Prostate gland (tissue), 2 donors: ENCODE results near the gene TPO. TPM values are rescaled to one million over a fixed set of nuclear protein-coding genes. Genes with fewer than 3 reads are reported as not detected.
"Not testable (repeated sequence)": the region's sequence is repeated elsewhere in the genome, so short reads cannot be mapped to it uniquely, and the experiment has no call there.

Source experiments
- DNase-seq: peaks from one replicate; pipeline ENCODE4 v3.0.0-alpha.2; 2019; ENCODE audit warnings: low spot score
- H3K27ac ChIP-seq, 2 donors: fragments of 200-600 bp; sonication (generic); 2 replicates each; pipeline ENCODE4 v1.5.1; 2017 to 2019
- H3K27me3 ChIP-seq: fragments of 200-600 bp; sonication (generic); replicated peaks from 2 replicates; pipeline ENCODE4 v1.5.1; 2019; ENCODE audit not compliant: insufficient read depth
- H3K36me3 ChIP-seq, 2 donors: fragments of 200-600 bp; sonication (generic); 1 replicate in 1 of 2; 2 replicates in 1 of 2; pipeline versions ENCODE4 v1.5.1 to v1.8.1; 2017 to 2019
- H3K4me1 ChIP-seq: fragments of 200-600 bp; sonication (generic); replicated peaks from 2 replicates; pipeline ENCODE4 v1.5.1; 2019
- H3K4me3 ChIP-seq, 2 donors: fragments of 200-600 bp; sonication (generic); 2 replicates each; pipeline ENCODE4 v1.5.1; 2017 to 2019
- H3K9me3 ChIP-seq: fragments of 200-600 bp; sonication (generic); 2 replicates; pipeline ENCODE4 v1.5.1; 2017
- POLR2A ChIP-seq: fragments of 450-650 bp; IDR thresholded peaks from one replicate; pipeline ENCODE4 v1.6.1; 2016; ENCODE audit warnings: antibody characterized with exemption, mild to moderate bottlenecking
- POLR2AphosphoS5 ChIP-seq: sonication (generic); formaldehyde crosslinking; IDR thresholded peaks from one replicate; pipeline ENCODE4 v1.6.1; 2017; ENCODE audit warnings: antibody characterized with exemption
- WGBS: methylation state at CpG from one replicate; pipeline ENCODE4 v1.1.5; 2018; 5-methylcytosine and 5-hydroxymethylcytosine counted together
- intact Hi-C: fragments of 100-400 bp; cut with DNase I; formaldehyde crosslinking; loops from one replicate; pipeline ENCODE4 v1.14.2; 2022
- total RNA-seq, 2 donors: library from RNA; depleted of rRNA; stranded (reverse); fragments of >200 nt; gene quantifications; one replicate each; pipeline ENCODE4 v1.1.0, GENCODE V29; 2016
- TF ChIP-seq, protein P1 (sequence below), 4 experiments: fragments of 200-600 bp in 2 of 4; fragments of 450-650 bp in 2 of 4; sonication (generic) in 2 of 4; IDR thresholded peaks; 1 replicate in 3 of 4; 2 replicates in 1 of 4; pipeline ENCODE4 v1.5.1; 2016 to 2019; ENCODE audit warnings: antibody characterized with exemption in 4 of 4, mild to moderate bottlenecking in 2 of 4, moderate library complexity in 2 of 4

The TPO gene
- total RNA-seq, 2 donors from 2014 or later, result 0.82 to 1.4 TPM

GRCh38 chr2:1378456-1379150 lies 34.7 kb upstream of the TPO start:
- no peaks in the 10 kb centered on the region for H3K4me1 ChIP-seq
- intact Hi-C loops, result no loop called here
- 85% methylated on average over 17 of the region's 17 CpGs for WGBS
- H3K27ac ChIP-seq, result no peak overlapping the region
- no peak overlapping the region for H3K4me3 ChIP-seq
- no peaks in the 10 kb centered on the region for H3K9me3 ChIP-seq
- no peak for TF ChIP-seq POLR2A
- no peak for TF ChIP-seq POLR2AphosphoS5
- TF ChIP-seq, protein P1, sequence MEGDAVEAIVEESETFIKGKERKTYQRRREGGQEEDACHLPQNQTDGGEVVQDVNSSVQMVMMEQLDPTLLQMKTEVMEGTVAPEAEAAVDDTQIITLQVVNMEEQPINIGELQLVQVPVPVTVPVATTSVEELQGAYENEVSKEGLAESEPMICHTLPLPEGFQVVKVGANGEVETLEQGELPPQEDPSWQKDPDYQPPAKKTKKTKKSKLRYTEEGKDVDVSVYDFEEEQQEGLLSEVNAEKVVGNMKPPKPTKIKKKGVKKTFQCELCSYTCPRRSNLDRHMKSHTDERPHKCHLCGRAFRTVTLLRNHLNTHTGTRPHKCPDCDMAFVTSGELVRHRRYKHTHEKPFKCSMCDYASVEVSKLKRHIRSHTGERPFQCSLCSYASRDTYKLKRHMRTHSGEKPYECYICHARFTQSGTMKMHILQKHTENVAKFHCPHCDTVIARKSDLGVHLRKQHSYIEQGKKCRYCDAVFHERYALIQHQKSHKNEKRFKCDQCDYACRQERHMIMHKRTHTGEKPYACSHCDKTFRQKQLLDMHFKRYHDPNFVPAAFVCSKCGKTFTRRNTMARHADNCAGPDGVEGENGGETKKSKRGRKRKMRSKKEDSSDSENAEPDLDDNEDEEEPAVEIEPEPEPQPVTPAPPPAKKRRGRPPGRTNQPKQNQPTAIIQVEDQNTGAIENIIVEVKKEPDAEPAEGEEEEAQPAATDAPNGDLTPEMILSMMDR (IDR thresholded peaks at IDR 0.05), result no peak
- no peak for DNase-seq
- no peaks in the 10 kb centered on the region for H3K27me3 ChIP-seq
- H3K36me3 ChIP-seq, result no peaks in the 10 kb centered on the region

DNA sequence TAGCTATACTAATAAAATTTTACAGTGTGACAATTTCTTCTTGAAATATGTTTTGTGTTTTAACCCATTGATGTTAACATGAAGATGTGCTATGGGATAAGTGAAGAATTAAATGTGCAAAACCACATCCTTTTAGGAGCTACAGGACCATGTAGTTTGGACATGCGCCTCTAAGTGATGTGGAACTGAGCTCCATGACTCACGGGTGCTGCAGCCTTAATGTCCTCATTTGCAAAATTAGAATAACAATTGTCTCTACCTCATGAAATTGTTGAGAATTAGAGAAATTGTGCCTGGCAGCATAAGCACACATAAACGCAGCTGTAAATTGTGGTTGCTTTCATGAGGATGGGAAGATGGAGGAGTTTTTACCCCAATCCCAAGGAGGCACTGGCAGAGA lies 31.6 kb upstream of the TPO start:
- Histone ChIP-seq H3K36me3 (no peaks in the 10 kb centered on the region), H3K27ac (no peak overlapping the region), H3K4me3 (no peak overlapping the region), H3K9me3 (no peaks in the 10 kb centered on the region), H3K27me3 (no peaks in the 10 kb centered on the region), H3K4me1 (no peaks in the 10 kb centered on the region)
- TF ChIP-seq POLR2AphosphoS5, result no peak
- TF ChIP-seq POLR2A, result no peak
- TF ChIP-seq, protein P1 (IDR thresholded peaks at IDR 0.05), result no peak
- intact Hi-C loops, result no loop called here
- no peak for DNase-seq
- WGBS, result 86% methylated on average over 3 of the region's 3 CpGs

GRCh38 chr2:1387954-1388725 lies 25.1 kb upstream of the TPO start:
- H3K27me3 ChIP-seq, H3K4me1 ChIP-seq, H3K4me3 ChIP-seq, H3K36me3 ChIP-seq, H3K27ac ChIP-seq, DNase-seq, H3K9me3 ChIP-seq, intact Hi-C loops: not testable (repeated sequence)
- WGBS, result 73% methylated on average over 18 of the region's 18 CpGs

DNA sequence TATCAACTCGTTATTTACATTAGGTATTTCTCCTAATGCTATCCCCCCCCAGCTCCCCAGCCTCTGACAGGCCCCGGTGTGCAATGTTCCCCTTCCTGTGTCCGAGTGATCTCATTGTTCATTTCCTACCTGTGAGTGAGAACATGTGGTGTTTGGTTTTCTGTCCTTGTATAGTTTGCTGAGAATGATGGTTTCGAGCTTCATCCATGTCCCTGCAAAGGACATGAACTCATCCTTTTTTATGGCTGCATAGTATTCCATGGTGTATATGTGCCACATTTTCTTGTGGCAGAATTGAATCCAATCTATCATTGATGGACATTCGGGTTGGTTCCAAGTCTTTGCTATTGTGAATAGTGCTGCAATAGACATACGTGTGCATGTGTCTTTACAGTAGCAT lies 23.1 kb upstream of the TPO start:
- H3K9me3 ChIP-seq, H3K27me3 ChIP-seq, H3K27ac ChIP-seq, DNase-seq, H3K4me3 ChIP-seq, H3K36me3 ChIP-seq, intact Hi-C loops, H3K4me1 ChIP-seq: not testable (repeated sequence)
- 88% methylated on average over 6 of the region's 6 CpGs for WGBS

DNA sequence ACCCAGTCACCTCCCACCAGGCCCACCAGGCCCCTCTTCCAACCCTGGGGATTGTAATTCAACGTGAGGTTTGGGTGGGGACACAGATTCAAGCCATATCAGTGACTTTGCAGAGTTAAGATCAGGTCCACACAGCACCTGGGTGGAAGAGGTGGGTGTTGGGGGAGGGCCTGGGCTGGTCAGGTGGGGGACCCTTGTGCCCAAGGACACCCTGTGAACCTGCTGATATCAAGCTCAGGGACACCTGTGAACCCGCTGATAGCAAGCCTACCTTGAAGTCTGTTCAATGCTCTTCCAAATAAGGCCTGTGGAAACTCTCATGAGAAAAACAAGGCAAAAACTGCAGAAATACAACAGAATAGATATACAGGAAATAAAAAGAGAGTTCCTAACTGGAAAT lies 19.9 kb upstream of the TPO start:
- DNase-seq, result no peak
- H3K36me3 ChIP-seq, result no peaks in the 10 kb centered on the region
- H3K27ac ChIP-seq, result no peak overlapping the region
- H3K4me3 ChIP-seq, result no peak overlapping the region
- 100% methylated on average over 2 of the region's 2 CpGs for WGBS
- H3K27me3 ChIP-seq, result no peaks in the 10 kb centered on the region
- H3K4me1 ChIP-seq, result no peaks in the 10 kb centered on the region
- intact Hi-C loops, result no loop called here
- H3K9me3 ChIP-seq, result no peaks in the 10 kb centered on the region
- TF ChIP-seq POLR2A (no peak), POLR2AphosphoS5 (no peak)
- TF ChIP-seq, protein P1 (IDR thresholded peaks at IDR 0.05), result no peak
